ENCODE data around the gene SMAP1.

DNA sequence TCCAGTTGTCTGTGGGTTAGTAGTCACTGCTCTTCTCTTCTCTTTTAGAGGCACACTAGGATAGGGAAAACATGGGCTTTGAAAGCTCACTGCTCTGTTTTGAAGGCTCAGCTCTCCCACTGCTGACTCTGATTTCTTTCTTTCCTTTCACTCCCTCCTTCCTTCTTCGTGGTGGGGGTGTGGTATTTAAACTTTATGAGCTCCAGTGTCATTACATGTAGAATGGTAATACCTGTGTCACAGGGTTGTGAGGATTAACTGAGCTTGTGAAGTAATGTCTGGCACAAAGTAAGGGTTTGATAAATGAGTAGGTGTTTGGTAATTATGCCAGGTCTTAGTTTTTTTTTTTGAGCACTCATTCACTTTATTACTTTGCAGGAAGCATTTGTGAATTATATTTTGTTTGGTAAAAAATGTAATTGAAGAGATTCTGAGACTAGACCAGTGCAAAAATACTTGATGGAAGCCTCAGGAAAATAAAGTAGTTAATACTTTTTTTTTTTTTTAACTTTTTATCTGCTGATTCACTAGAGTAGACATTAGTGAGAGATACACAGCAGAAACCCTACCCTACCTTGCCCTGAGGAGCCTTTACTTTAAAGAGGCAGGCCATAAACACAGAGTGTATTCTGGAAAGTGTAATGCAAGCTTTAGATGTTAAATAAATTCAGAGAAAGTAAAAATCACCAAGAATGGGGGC lies 17.3 kb downstream of the SMAP1 start:
- no peak for TF ChIP-seq POLR2A (IDR thresholded peaks at IDR 0.05)
- TF ChIP-seq, protein P1, sequence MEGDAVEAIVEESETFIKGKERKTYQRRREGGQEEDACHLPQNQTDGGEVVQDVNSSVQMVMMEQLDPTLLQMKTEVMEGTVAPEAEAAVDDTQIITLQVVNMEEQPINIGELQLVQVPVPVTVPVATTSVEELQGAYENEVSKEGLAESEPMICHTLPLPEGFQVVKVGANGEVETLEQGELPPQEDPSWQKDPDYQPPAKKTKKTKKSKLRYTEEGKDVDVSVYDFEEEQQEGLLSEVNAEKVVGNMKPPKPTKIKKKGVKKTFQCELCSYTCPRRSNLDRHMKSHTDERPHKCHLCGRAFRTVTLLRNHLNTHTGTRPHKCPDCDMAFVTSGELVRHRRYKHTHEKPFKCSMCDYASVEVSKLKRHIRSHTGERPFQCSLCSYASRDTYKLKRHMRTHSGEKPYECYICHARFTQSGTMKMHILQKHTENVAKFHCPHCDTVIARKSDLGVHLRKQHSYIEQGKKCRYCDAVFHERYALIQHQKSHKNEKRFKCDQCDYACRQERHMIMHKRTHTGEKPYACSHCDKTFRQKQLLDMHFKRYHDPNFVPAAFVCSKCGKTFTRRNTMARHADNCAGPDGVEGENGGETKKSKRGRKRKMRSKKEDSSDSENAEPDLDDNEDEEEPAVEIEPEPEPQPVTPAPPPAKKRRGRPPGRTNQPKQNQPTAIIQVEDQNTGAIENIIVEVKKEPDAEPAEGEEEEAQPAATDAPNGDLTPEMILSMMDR (IDR thresholded peaks at IDR 0.05), result no peak

Measured in gastroesophageal sphincter (tissue), 3 donors.